PC-9 (cell line): ENCODE data around the gene USP13. TPM values are rescaled to one million over a fixed set of nuclear protein-coding genes. Genes with fewer than 3 reads are reported as not detected.

Experiments
- BruUV-seq: library from RNA; stranded (reverse); fragments of 400-500 nt; replicated peaks from 2 replicates; lab custom pipeline; 2021; lab: Mats Ljungman, UMichigan
- CTCF ChIA-PET: fragments of 300-600 bp; sonication (Branson Sonifier 250); formaldehyde crosslinking; loops from one replicate; lab custom pipeline; 2022; ENCODE audit warnings: antibody characterized with exemption; lab: Charles Lee
- POLR2A ChIA-PET: fragments of 300-600 bp; sonication (Branson Sonifier 250); formaldehyde crosslinking; loops from one replicate; lab custom pipeline; 2022; ENCODE audit warnings: antibody characterized with exemption; ENCODE audit not compliant: unreplicated experiment; lab: Charles Lee
- DNase-seq, 2 experiments: peaks; one replicate each; pipeline versions ENCODE4 v3.0.0 to v3.0.0-alpha.2; 2015 to 2022; ENCODE audit warnings: mixed read lengths in 1 of 2
- H2AFZ ChIP-seq: fragments of 200-600 bp; sonication (generic); 2 replicates; pipeline ENCODE4 v1.8.1; 2017; ENCODE audit warnings: antibody characterized with exemption
- H3F3A ChIP-seq: fragments of 200-600 bp; sonication (generic); 2 replicates; pipeline ENCODE4 v1.8.1; 2017; ENCODE audit warnings: antibody characterized with exemption, mild to moderate bottlenecking, low read depth; ENCODE audit not compliant: insufficient read depth
- H3K27ac ChIP-seq: fragments of 200-600 bp; sonication (generic); 2 replicates; pipeline ENCODE4 v1.6.1; 2016; ENCODE audit warnings: mixed run types
- H3K27me3 ChIP-seq: fragments of 200-600 bp; sonication (generic); 2 replicates; pipeline ENCODE4 v1.6.1; 2016; ENCODE audit warnings: low read depth, mixed run types; ENCODE audit not compliant: insufficient read depth
- H3K36me3 ChIP-seq: fragments of 200-600 bp; sonication (generic); 2 replicates; pipeline ENCODE4 v1.6.1; 2016; ENCODE audit warnings: low read depth, mixed run types
- H3K4me1 ChIP-seq: fragments of 200-600 bp; sonication (generic); replicated peaks from 2 replicates; pipeline ENCODE4 v1.6.1; 2016; ENCODE audit warnings: mixed run types; ENCODE audit not compliant: insufficient read depth
- H3K4me2 ChIP-seq: fragments of 200-600 bp; sonication (generic); 2 replicates; pipeline ENCODE4 v1.6.1; 2017; ENCODE audit warnings: mixed run types
- H3K4me3 ChIP-seq: fragments of 200-600 bp; sonication (generic); 2 replicates; pipeline ENCODE4 v1.6.1; 2016; ENCODE audit warnings: mixed run types
- H3K79me2 ChIP-seq: fragments of 200-600 bp; sonication (generic); 2 replicates; pipeline ENCODE4 v1.6.1; 2017; ENCODE audit warnings: low read depth, mixed run types
- H3K9me2 ChIP-seq: fragments of 200-600 bp; sonication (generic); 2 replicates; pipeline ENCODE4 v1.8.1; 2017; ENCODE audit warnings: mild to moderate bottlenecking; ENCODE audit not compliant: insufficient read depth
- H3K9me3 ChIP-seq: fragments of 200-600 bp; sonication (generic); 2 replicates; pipeline ENCODE4 v1.8.1; 2016; ENCODE audit warnings: low read depth; ENCODE audit not compliant: insufficient read depth
- H4K20me1 ChIP-seq: fragments of 200-600 bp; sonication (generic); 2 replicates; pipeline ENCODE4 v1.8.1; 2017; ENCODE audit not compliant: insufficient read depth
- EZH2 ChIP-seq: fragments of 200-600 bp; sonication (generic); IDR thresholded peaks from 2 replicates; pipeline ENCODE4 v1.8.0; 2017; ENCODE audit warnings: antibody characterized with exemption, low read depth
- intact Hi-C: fragments of 100-400 bp; cut with micrococcal nuclease; formaldehyde crosslinking; loops from one replicate; pipeline ENCODE4 v1.10.0; 2022; ENCODE audit not compliant: unreplicated experiment
- total RNA-seq: library from RNA; stranded (reverse); gene quantifications from 2 replicates; pipeline ENCODE4 v1.2.3, GENCODE V29; 2021
- TF ChIP-seq, protein P1 (sequence below): fragments of 200-600 bp; sonication (generic); conservative IDR thresholded peaks from 2 replicates; pipeline ENCODE4 v1.6.1; 2017; ENCODE audit warnings: mixed run types, antibody characterized with exemption, mild to moderate bottlenecking, moderate library complexity

Gene USP13
- total RNA-seq, 1 experiment from 2014 or later: 24.7 TPM

DNA sequence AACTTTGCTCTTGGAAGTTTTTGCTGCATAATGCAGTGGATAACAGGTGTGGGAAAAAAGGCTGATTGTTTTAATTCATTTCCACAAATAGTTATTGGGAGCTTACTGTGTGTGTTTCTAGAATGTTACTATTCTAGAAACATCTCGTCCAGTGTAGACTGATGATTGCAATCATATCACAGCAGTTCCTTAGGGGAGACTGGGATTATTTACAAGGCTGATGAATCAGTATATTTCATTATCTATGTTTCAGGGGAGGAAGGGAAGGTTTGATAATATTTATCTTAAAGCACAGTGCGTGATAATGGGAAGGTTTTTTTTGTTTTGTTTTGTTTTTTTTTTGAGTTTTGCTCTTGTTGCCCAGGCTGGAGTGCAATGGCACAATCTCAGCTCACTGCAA lies 2.4 kb downstream of the USP13 start:
- 0 out of 2 replicates have a peak overlapping the region, but pooled peaks have one; percentile 57 for H3K27ac ChIP-seq
- no peak overlapping the region for H2AFZ ChIP-seq
- intact Hi-C loops: no loop called here
- no peaks in the 10 kb centered on the region for H3K9me3 ChIP-seq
- H3K27me3 ChIP-seq: no peaks in the 10 kb centered on the region
- H4K20me1 ChIP-seq: no peaks in the 10 kb centered on the region
- no TSS peak for BruUV-seq
- H3K4me1 ChIP-seq: peaks cover 9% of the 10 kb centered on the region
- H3K4me2 ChIP-seq: peak overlapping the region; percentile 71
- peaks cover 59% of the 10 kb centered on the region for H3K79me2 ChIP-seq
- no peaks in the 10 kb centered on the region for H3K9me2 ChIP-seq
- no peaks in the 10 kb centered on the region for H3K36me3 ChIP-seq
- no peak for DNase-seq
- peaks cover 25% of the 10 kb centered on the region for H3F3A ChIP-seq
- H3K4me3 ChIP-seq: peak overlapping the region; percentile 97; the same call in 1 of the 2 replicates
- ChIA-PET CTCF (no interaction called here), POLR2A (interaction anchor here (0.7 to 1.6 kb wide), 2 partner anchors 11 to 291 kb away, joined by 4 read pairs; no protein-coding TSS in a partner anchor)
- TF ChIP-seq, protein P1, sequence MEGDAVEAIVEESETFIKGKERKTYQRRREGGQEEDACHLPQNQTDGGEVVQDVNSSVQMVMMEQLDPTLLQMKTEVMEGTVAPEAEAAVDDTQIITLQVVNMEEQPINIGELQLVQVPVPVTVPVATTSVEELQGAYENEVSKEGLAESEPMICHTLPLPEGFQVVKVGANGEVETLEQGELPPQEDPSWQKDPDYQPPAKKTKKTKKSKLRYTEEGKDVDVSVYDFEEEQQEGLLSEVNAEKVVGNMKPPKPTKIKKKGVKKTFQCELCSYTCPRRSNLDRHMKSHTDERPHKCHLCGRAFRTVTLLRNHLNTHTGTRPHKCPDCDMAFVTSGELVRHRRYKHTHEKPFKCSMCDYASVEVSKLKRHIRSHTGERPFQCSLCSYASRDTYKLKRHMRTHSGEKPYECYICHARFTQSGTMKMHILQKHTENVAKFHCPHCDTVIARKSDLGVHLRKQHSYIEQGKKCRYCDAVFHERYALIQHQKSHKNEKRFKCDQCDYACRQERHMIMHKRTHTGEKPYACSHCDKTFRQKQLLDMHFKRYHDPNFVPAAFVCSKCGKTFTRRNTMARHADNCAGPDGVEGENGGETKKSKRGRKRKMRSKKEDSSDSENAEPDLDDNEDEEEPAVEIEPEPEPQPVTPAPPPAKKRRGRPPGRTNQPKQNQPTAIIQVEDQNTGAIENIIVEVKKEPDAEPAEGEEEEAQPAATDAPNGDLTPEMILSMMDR: no peak
- TF ChIP-seq EZH2: no peak

GRCh38 chr3:179658606-179659005 lies 5.8 kb downstream of the USP13 start:
- intact Hi-C loops: no loop called here
- peaks cover 9% of the 10 kb centered on the region for H3K4me1 ChIP-seq
- TF ChIP-seq EZH2: no peak
- TF ChIP-seq, protein P1: no peak
- CTCF ChIA-PET: no interaction called here
- no peak overlapping the region for H3K4me2 ChIP-seq
- no peaks in the 10 kb centered on the region for H4K20me1 ChIP-seq
- H3F3A ChIP-seq: peaks cover 3% of the 10 kb centered on the region
- no peak for DNase-seq
- no peak overlapping the region for H2AFZ ChIP-seq
- BruUV-seq: no TSS peak
- POLR2A ChIA-PET: no interaction called here
- H3K9me2 ChIP-seq: no peaks in the 10 kb centered on the region
- no peak overlapping the region for H3K4me3 ChIP-seq
- no peaks in the 10 kb centered on the region for H3K36me3 ChIP-seq
- H3K27ac ChIP-seq: no peak overlapping the region
- H3K9me3 ChIP-seq: no peaks in the 10 kb centered on the region
- peaks cover 90% of the 10 kb centered on the region for H3K79me2 ChIP-seq
- no peaks in the 10 kb centered on the region for H3K27me3 ChIP-seq

DNA sequence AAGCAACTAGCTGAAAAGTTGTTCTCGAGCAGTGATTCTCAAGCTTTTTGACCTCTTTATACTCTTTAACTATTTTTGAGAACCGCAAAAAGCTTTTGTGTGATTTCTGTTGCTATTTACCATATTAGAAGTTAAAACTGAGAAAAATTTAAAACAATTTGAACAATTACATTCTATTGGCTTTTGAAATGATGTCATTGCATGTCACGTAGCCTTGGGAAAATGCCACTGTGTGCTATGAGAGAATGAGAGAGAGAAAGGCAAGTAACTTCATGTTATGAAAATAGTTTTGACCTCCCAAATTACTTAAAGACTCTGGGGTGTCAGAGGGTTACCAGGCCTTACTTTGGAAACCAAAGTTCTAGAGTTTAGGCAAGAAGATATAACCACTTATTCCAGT lies 8.0 kb downstream of the USP13 start:
- ChIA-PET CTCF (interaction anchor here (1.1 kb wide), 1 partner anchor 11 kb away, joined by 9 read pairs; no protein-coding TSS in a partner anchor), POLR2A (no interaction called here)
- Histone ChIP-seq H3K27me3 (no peaks in the 10 kb centered on the region), H3K36me3 (no peaks in the 10 kb centered on the region), H3K4me1 (no peaks in the 10 kb centered on the region), H3K27ac (no peak overlapping the region), H3K4me2 (no peak overlapping the region), H4K20me1 (no peaks in the 10 kb centered on the region), H2AFZ (no peak overlapping the region), H3K4me3 (no peak overlapping the region), H3K9me2 (no peaks in the 10 kb centered on the region), H3K9me3 (no peaks in the 10 kb centered on the region), H3F3A (no peaks in the 10 kb centered on the region; the same call in 1 of the 2 replicates), H3K79me2 (peaks cover 93% of the 10 kb centered on the region)
- DNase-seq: no peak
- TF ChIP-seq EZH2: no peak
- intact Hi-C loops: no loop called here
- no TSS peak for BruUV-seq

DNA sequence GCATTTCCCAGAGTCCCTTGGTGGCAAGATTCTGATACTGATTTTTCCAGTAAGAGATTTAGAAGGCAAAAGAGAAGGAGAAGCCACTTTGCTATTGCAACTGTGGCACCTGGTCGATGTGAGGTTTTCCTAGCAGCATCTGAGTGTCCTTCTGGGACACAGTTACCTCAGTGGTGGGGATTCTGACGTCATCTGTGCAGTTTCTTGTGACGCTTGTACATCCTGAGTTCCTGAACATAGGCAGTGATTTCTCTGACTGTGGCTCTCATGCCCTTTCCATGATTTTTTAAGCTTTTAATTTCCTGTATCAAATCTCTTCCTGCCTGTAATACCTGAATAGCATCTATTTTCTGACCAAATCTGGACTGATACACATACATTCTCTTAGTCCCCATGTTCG lies 8.9 kb downstream of the USP13 start:
- H3K9me2 ChIP-seq: no peaks in the 10 kb centered on the region
- no TSS peak for BruUV-seq
- no peaks in the 10 kb centered on the region; the same call in 1 of the 2 replicates for H3F3A ChIP-seq
- intact Hi-C loops: no loop called here
- ChIA-PET CTCF (interaction anchor here (1.1 kb wide), 1 partner anchor 12 kb away, joined by 9 read pairs; no protein-coding TSS in a partner anchor), POLR2A (no interaction called here)
- H3K36me3 ChIP-seq: no peaks in the 10 kb centered on the region
- no peaks in the 10 kb centered on the region for H3K9me3 ChIP-seq
- no peaks in the 10 kb centered on the region for H3K27me3 ChIP-seq
- H3K4me2 ChIP-seq: no peak overlapping the region
- H2AFZ ChIP-seq: no peak overlapping the region
- H3K4me3 ChIP-seq: no peak overlapping the region
- no peak overlapping the region for H3K27ac ChIP-seq
- TF ChIP-seq, protein P1: no peak
- no peak for TF ChIP-seq EZH2
- no peaks in the 10 kb centered on the region for H4K20me1 ChIP-seq
- no peak for DNase-seq
- H3K79me2 ChIP-seq: peaks cover 92% of the 10 kb centered on the region
- H3K4me1 ChIP-seq: no peaks in the 10 kb centered on the region
